Stimulated activated CD4-positive, alpha-beta T cell treated with anti-CD3 and anti-CD28 coated beads, Interleukin-1b, Interleukin-23, amount 100 ng/mL, for 1 hour (primary cell): Measurements from ENCODE around the gene PCSK9.
A peak's percentile ranks its signal among the peaks of the same experiment; 100 is the strongest.
"Not testable (repeated sequence)": the region's sequence is repeated elsewhere in the genome, so short reads cannot be mapped to it uniquely, and the experiment has no call there.

Source experiments
- DNase-seq, 2 donors: peaks; one replicate each; pipeline ENCODE4 v3.0.0-alpha.2; 2020; ENCODE audit warnings: low read depth in 2 of 2

Gene PCSK9

DNA sequence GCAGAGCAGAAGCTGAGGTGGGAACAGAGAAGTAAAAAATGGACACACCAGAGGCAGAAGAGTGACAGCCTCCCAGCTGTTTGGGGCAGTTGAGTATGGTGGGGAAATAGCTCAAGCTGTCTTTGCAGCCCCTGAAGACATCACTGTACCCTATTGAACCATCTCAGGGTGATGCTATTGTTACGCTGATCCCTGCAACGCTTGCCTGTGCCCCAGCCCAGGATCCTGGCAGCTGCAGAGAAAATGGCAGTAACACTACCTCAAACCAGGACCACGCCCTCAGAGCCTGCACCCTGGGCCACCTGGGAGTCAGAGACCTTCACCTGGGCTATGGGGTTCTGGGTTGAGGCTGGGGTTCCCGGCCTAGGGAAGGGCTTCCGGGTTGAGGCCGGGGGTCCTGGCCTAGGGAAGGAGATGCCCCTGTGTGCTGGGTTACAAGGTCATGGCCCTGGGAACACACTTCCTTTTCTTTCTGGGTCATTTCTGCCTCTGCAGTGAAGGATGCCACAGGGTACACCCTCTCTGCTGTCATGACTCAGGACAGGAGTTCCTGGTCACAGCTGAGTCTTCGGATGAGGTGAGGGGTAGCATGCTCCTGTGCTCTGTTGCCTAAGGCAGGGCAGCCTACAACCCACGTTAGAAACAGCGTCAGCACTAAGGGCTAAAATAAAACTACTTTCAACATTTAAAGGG lies 29.0 kb upstream of the PCSK9 start:
- DNase-seq: no peak

DNA sequence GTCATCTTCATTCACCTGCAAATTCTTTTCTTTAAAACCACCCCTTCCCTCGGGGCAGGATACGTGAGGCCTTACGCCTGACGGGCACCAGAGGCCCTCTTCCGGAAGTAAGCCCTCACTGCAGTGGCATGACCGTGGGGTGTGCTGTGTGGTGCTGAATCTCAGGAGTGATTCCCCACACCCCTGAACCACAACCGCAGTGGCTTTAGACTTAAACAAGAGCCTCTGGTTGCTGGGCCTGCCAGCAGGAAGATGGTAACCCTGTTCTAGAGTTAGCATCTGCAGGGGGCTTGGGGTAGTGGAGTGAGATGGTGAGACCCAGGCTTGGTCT lies 28.5 kb upstream of the PCSK9 start:
- DNase-seq: no peak

DNA sequence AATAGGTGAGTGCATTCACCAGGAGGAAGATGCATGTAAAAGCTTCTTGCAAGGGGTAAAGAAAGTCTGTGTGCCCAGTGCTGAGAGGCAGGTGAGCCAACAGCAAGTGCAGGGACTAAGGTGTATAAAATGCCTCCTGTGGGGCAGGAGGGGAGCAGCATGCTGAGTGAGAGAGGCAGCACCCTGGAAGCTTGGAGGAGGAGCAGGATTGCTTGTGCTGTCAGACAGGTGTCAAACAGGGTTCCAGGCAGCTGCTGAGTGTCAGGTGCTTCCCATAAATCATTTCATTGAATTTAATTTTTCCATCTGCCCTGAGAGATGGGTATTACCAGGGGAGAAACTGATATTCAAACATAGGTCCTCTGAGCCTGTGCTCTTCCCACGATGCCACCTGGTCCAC lies 26.7 kb upstream of the PCSK9 start:
- no peak for DNase-seq

DNA sequence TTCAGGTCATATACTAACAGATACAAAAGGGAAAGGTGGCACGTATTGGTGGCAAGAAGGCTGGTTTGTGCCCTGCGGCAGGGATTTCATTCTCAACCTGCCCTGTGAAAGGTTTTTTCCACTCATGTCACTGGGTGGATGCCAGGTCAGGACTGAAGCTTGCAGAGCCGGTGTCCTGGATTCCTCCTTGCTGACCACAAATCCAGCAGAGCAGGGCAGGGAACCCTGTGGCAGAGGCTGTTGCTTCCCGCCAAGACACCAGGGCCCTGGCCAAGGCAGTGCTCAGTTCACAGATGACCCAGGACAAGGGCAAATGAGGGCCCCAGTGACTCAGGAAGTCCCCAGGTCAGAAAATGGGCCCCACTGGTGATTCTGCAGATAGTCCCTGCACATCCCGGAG lies 24.2 kb upstream of the PCSK9 start:
- no peak for DNase-seq

DNA sequence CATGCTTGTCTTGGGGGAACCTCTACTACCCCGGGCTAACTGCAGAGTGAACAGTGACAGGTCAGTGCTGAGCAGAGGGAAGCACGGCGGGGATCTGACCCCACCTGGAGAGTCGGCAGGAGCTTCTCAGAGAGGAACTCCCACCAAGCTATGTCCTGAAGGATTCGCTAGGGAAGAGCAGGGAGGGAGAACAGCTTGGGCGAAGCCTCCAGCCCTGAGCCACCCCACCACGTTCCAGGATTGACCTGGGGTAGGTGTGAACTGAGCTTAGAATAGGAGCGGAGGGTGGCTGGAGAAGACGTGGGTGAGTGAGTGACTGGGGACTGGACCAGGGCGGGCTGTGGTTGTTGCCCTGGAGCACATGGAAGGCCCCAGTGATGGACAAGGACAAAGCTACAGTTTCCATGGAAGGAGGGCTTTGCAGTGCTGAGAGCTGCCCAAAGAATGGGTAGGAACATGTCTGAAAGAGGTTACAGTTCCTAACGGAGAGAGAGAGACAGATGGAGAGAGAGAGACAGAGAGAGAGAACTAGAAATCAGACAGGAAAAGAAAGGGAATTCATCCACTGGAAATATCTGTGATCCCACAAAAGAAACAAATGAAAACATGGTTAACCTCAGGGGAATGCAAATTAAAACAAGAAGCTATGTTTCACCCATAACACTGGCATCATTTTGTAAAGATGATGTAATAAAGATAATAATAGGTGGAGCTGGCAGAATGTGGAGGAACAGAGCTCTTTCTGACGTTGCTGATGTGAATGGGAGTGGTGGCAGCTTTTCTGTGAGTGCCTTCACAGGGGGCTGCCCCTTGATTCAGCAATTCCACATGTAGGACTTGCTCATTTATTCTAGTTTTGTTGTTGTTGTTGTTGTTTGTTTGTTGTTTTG lies 23.4 kb upstream of the PCSK9 start:
- no peak for DNase-seq

- no peak for DNase-seq
These were observed 21.0 kb upstream of the PCSK9 start for GRCh38 chr1:55018395-55018794.

DNA sequence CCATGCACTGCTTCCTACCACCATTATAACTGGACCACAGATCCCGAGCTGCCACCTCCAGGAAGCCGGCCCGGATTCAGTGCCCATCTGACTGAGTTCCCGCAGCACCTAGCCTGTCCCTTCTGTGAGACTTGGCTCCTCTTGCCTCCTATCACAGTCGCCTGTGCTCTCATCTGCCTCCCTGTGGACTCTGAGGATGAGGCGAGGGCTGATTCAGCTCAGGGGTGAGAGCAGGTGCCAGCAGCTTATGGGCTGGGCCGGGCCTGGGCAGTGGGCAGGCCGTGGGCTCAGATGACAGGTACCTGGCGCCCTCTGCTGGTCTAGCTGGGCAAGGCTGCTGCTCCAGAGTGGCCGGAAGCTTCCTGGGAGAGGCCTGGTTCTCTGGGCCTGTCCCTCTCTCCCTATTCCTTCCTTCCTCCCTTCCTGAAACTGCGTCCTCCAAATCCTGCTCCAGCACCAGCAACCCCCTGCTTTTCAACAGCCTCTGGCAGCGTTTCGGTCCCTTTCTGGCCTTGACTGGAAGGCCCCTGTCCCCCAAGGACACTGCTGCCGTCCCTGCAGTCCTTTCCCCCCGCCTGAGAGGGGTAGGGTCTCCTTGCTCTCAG lies 17.3 kb upstream of the PCSK9 start:
- peak in 1 of 2 donors; percentile 35 for DNase-seq

GRCh38 chr1:55024163-55024562 lies 15.2 kb upstream of the PCSK9 start:
- DNase-seq: not testable (repeated sequence)

DNA sequence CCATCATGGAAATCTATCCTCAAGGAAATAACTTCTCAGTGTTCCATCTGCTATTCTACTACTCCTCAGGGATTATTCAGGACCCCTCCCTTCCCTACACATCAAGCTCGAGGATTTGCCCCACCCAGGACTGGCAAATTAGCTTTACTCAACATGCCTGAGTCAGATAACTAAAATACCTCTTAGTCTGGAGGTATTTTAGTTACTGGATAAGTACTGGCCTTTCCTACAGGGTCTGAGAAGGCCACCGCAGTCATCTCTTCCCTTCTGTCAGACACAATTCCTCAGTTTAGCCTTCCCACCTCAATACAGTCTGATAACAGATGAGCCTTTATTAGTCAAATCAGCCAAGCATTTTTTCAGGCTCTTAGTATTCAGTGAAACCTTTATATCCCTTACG lies 12.7 kb upstream of the PCSK9 start:
- not testable (repeated sequence) for DNase-seq

GRCh38 chr1:55031098-55031497 lies 8.2 kb upstream of the PCSK9 start:
- not testable (repeated sequence) for DNase-seq

- DNase-seq: no peak
These were observed 6.1 kb upstream of the PCSK9 start for GRCh38 chr1:55033265-55033614.

GRCh38 chr1:55034476-55035133 lies 4.7 kb upstream of the PCSK9 start:
- no peak for DNase-seq

- no peak for DNase-seq
These were observed 3.4 kb upstream of the PCSK9 start for GRCh38 chr1:55035904-55036303.

GRCh38 chr1:55037733-55038551 lies 1.4 kb upstream of the PCSK9 start:
- DNase-seq: no peak

- DNase-seq: no peak
These were observed 853 bp upstream of the PCSK9 start for GRCh38 chr1:55038552-55038838.

DNA sequence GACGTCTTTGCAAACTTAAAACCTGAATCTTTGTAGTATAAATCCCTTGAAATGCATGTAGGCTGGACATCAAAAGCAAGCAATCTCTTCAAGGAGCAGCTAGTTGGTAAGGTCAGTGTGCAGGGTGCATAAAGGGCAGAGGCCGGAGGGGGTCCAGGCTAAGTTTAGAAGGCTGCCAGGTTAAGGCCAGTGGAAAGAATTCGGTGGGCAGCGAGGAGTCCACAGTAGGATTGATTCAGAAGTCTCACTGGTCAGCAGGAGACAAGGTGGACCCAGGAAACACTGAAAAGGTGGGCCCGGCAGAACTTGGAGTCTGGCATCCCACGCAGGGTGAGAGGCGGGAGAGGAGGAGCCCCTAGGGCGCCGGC lies 390 bp upstream of the PCSK9 start:
- DNase-seq: no peak

GRCh38 chr1:55040083-55040932 lies 960 bp downstream of the PCSK9 start:
- no peak for DNase-seq

DNA sequence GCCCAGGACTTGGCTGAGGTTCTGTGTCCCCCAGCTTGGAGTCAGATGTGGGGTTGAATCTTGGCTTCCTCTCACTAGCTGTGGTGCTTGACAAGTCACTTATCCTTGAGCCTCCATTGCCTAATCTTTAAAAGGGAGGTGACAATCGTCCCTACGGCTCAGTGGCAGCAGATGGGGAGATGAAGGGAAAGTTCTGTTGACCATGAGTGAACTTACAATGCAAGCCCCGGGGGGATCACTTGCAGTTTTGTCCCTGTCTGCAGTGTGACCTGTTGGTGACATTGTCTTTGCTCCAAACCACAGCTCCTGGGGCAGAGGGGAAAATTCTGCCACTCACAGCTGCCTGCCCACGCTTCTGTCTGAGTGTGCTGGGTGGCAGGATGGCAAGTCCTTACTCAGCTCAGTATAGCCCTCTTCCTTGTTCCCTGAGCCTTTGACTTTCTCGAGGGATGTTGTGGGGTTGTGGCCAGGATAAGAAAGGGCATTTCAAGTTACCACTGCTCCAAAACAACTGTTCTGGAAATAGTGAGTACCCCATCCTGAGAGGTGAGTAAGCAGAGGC lies 1.7 kb downstream of the PCSK9 start:
- no peak for DNase-seq

DNA sequence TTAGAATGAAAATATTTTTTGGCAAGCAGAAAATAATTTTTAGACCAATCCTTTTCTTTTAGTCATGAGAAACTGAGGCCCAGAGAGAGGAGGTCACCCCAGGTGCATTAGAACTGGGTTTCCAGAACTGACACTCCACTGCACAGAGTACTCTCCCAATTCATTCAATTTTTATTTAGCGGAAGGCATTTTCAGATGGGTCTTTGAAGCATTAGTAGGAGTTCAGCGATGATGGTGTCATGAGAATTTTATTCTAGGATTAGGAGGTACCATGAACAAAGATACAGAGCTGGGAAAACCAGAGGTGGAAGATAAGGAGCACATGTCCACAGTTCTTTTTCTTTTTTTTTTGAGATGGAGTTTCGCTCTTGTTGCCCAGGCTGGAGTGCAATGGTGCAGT lies 2.3 kb downstream of the PCSK9 start:
- no peak for DNase-seq

GRCh38 chr1:55043011-55043410 lies 3.7 kb downstream of the PCSK9 start:
- DNase-seq: no peak

DNA sequence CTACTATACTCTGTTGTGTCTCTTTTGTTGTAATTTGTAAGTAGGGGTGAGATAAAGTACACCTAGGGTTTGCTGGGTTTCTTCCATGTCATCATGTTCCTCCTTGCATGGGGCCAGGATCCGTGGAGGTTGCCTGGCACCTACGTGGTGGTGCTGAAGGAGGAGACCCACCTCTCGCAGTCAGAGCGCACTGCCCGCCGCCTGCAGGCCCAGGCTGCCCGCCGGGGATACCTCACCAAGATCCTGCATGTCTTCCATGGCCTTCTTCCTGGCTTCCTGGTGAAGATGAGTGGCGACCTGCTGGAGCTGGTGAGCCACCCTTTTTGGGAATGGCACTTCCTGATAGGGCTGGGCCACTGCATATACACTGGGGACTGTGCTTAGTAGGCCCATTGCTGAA lies 4.4 kb downstream of the PCSK9 start:
- no peak for DNase-seq
